ELF-1 (cell line): ENCODE measurements around the gene FGF11.

Source experiments
- DNase-seq: peaks from one replicate; pipeline ENCODE4 v3.0.0-alpha.2; 2016; ENCODE audit warnings: low read depth, low spot score

Gene FGF11

DNA sequence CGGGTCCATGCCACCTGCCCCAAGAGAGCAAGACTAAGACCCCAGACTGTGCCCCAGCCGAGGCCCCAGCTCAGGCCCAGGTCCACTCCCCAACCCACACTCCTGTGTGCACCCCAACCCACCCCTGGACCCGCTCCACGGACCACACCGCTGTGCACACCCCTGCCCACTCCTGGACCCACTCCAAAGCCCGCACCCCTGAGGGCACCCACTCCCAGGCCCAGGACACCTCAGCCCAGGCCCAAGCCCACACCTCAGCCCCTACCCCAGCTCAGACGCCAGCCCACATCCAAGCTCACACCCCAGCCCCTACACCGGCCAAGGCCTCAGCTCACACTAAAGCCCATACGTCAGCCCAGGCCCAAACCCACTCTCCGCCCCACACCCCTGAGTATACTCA, 9.6 kb upstream of the FGF11 start:
- DNase-seq: no peak

GRCh38 chr17:7431231-7431630, 8.1 kb upstream of the FGF11 start:
- DNase-seq: no peak

- no peak for DNase-seq
These were observed 7.0 kb upstream of the FGF11 start for GRCh38 chr17:7432296-7432695.

- DNase-seq: peak; percentile 85
These were observed 3.4 kb upstream of the FGF11 start for GRCh38 chr17:7435676-7436555.

DNA sequence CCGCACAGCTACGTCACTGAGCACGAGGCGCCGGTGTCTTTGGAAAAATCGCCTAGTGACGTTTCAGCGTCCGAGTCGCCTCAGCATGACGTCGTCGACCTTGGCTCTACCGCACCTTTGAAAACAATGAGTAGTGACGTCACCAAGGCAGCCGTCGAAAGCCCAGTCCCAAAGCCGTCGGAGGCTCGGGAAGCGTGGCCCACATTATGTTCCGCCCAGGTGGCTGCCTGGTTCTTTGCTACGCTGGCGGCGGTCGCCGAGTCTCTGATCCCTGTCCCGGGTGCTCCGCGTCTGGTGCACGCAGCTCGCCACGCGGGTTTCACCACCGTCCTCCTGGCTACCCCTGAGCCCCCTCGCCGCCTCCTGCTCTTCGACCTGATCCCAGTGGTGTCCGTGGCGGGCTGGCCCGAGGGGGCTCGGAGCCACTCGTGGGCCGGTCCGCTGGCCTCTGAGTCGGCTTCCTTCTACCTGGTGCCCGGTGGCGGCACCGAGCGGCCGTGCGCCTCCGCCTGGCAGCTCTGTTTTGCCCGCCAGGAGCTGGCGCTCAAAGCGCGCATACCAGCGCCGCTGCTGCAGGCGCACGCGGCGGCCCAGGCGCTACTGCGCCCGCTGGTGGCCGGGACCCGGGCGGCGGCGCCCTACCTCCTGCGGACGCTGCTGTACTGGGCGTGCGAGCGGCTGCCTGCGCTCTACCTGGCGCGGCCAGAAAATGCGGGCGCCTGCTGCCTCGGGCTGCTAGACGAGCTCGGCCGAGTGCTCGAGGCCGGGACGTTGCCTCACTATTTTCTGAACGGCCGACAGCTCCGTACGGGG, 2.5 kb upstream of the FGF11 start:
- DNase-seq: peak; percentile 94

- DNase-seq: no peak
These were observed 1.9 kb upstream of the FGF11 start for GRCh38 chr17:7437369-7437863.

DNA sequence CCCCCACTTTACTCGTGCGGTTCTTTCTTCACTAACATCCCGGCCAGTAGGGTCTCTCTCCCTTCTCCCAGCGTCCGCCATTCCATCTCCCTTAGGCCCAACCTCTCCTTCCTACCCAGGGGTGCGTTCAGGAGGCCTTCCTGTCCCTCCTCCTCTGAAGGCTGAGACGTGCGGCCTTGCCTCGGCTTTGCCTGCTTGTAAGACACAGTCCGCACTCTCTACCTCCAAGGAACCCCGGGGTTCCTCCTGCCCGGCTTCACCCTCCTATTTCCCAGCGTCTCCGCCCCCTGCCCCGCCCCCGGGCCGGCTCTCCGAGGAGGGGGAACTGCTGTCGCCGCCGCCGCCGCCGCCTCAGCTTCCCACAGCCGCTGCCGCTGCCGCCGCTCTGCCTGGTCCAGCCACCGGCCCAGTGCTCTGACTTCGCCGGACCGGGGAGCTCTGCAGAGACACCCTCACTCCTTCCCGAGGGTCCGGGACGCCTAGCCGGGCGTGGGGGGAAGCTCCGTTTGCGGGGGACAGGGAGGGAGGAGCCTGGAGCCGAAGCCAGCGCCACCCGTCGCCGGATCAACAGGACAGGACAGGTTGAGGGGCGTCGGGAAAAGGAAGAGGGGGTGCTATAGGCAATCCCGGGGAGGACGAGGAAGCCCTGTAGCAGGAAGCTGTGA, 1.2 kb upstream of the FGF11 start:
- DNase-seq: peak; percentile 67

GRCh38 chr17:7438656-7439460, 454 bp upstream of the FGF11 start:
- DNase-seq: no peak

DNA sequence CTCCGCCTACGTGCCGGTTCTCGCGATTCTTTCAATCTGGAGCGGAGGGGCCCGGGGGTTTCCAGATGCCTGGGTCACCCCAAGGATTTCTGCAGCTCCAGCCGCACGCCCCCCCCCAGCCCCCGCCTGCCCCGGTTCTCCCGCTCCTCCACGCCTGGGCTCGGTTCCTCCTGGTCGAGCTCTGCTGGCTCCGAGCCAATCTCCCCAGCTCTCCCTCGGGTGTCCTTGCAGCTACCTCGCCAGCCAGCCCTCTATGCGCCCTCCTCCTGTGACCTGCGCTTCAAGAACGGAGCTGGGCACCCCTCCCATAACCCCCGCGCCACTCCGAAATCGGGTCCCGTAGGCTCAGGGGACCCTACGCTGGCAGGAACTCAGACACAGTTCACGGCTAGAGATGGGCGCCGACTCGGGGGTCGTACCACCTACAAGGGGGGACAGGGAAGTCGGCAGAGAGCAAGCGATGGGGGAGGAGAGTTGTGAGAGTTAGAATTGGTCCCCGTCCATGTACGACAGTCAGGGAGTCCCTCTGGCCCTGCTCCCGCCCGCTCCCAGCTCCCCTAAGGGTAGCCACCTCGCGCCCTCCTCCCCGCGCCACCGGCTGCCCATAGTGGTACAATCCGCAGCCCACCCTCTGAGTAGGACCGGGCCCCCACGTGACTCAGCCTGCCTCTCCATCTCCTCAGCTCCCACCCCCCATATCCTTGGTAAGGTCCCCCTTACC, 961 bp downstream of the FGF11 start:
- DNase-seq: peak; percentile 59

- peak; percentile 71 for DNase-seq
These were observed 1.5 kb downstream of the FGF11 start for GRCh38 chr17:7440834-7441195.

GRCh38 chr17:7441266-7441665, 2.0 kb downstream of the FGF11 start:
- DNase-seq: peak; percentile 20

- DNase-seq: no peak
These were observed 2.8 kb downstream of the FGF11 start for GRCh38 chr17:7442142-7442541.

GRCh38 chr17:7443499-7444485, 4.5 kb downstream of the FGF11 start:
- DNase-seq: no peak

- peak; percentile 88 for DNase-seq
These were observed 5.6 kb downstream of the FGF11 start, which contains the start of gene CHRNB1 for GRCh38 chr17:7444682-7445618. Gene CHRNB1, plus strand, starts transcription at chr17:7445061. Its CDS starts 67 bp downstream, at chr17:7445128.

DNA sequence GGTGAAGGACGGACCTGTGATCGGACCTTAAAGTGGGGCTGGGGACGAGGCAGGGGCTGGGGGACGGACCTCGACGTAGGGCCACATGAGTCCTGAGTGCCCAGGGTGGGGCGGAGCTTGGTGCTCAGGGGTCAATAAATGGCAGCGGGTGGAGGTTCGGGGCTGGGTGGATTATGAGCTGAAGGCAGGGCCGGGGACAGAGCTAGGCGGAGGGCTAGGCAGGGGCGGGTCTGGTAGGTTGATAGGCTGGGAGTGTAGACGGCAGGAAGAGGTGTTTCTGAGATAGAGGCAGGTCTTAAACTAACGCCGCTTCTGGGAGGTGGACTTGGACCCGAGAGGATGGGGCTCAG, 6.3 kb downstream of the FGF11 start:
- peak; percentile 84 for DNase-seq

- DNase-seq: no peak
These were observed 9.1 kb downstream of the FGF11 start for GRCh38 chr17:7448461-7448860.

GRCh38 chr17:7459961-7460545, 20.7 kb downstream of the FGF11 start:
- no peak for DNase-seq
